Stimulated activated naive CD8-positive, alpha-beta T cell treated with anti-CD3 and anti-CD28 coated beads, Interleukin-15, amount 100 ng/mL, for 72 hours (primary cell): Measurements from ENCODE around the gene ERBB4.

Source experiments
- ATAC-seq: fragments of 150-1000 bp; cut with Tn5 transposase; 2 replicates; pipeline ENCODE4 v1.10.0; 2021; ENCODE audit warnings: mild to moderate bottlenecking, moderate library complexity
- DNase-seq, 2 donors: peaks; one replicate each; pipeline ENCODE4 v3.0.0; 2021 to 2022
- H3K27ac Mint-ChIP-seq, 2 donors: one replicate each; pipeline ENCODE4 v1.8.0; 2022; ENCODE audit warnings: mild to moderate bottlenecking in 2 of 2, mixed read lengths in 2 of 2, moderate library complexity in 2 of 2
- H3K27me3 Mint-ChIP-seq: one replicate; pipeline ENCODE4 v1.8.0; 2022; ENCODE audit warnings: mixed read lengths
- H3K4me1 Mint-ChIP-seq: one replicate; pipeline ENCODE4 v1.8.0; 2022; ENCODE audit warnings: mild to moderate bottlenecking, mixed read lengths
- H3K4me3 Mint-ChIP-seq, 2 donors: one replicate each; pipeline ENCODE4 v1.8.0; 2022; ENCODE audit warnings: mild to moderate bottlenecking in 2 of 2, mixed read lengths in 2 of 2, moderate library complexity in 1 of 2
- H3K9me3 Mint-ChIP-seq, 2 donors: one replicate each; pipeline ENCODE4 v1.8.0; 2022; ENCODE audit warnings: mixed read lengths in 2 of 2

ERBB4 gene

DNA sequence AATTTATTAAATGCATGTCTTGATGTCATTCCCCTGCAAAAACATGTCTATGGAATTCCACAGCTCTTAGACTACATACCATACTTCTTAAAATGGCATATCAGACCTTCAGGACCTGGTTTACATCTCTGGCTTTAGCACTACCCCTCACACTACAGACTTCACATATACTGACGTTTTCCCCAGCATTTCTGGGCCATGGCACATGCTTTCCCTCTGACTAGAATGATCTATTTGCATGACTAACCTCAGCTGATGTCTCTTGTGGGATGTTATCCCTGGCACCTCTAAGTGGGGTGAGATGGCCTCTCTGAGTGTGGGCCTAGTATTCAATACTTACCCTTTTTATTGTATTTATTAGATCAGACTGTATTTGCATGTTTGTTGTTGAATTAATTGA lies 381.6 kb downstream of the ERBB4 start:
- no peaks in the 10 kb centered on the region for H3K9me3 Mint-ChIP-seq
- DNase-seq (no peak), ATAC-seq (no peak)
- H3K27me3 Mint-ChIP-seq, result no peaks in the 10 kb centered on the region
- H3K4me3 Mint-ChIP-seq, result no peak overlapping the region
- H3K27ac Mint-ChIP-seq, result no peak overlapping the region
- no peaks in the 10 kb centered on the region for H3K4me1 Mint-ChIP-seq

DNA sequence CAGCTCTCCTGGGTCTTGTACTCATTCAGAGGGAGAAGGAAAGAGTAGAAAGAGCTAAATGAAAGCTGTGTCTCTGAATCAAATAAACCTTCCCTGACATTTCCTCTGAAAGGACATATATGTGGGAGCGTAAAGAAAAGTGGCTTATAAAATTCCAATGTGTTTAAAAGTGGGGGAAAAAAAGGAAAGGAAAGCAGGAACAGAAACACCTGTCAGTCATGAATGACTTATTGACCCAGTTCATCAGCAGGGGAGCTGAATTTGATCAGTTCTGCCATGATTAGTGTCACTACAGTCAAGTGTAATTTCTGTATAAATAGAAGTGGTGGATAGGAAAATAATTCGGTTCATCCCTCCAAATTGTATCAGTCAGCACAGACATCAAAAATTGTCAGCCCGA lies 382.5 kb downstream of the ERBB4 start:
- no peaks in the 10 kb centered on the region for H3K9me3 Mint-ChIP-seq
- no peaks in the 10 kb centered on the region for H3K27me3 Mint-ChIP-seq
- DNase-seq, result no peak
- H3K4me1 Mint-ChIP-seq, result no peaks in the 10 kb centered on the region
- no peak for ATAC-seq
- H3K4me3 Mint-ChIP-seq, result no peak overlapping the region
- H3K27ac Mint-ChIP-seq, result no peak overlapping the region

DNA sequence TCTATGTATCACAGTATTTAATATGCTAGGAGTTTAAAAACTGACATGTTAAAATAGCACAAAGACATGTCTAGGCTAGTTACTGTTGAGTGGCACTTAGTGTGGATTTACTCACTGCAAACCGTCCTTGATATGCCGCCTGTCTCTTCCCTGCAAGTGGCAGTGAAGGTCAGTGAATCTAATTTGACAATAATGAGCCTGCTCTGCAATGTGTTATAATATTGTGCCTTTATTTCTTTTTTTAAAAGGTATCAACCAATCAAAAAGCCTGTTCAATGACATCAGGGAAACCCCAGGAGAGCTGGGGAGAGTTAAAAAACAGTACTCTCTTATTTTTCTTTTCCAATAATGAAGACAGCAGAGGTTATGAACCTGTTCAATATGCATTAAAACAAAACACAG lies 384.1 kb downstream of the ERBB4 start:
- no peak for DNase-seq

DNA sequence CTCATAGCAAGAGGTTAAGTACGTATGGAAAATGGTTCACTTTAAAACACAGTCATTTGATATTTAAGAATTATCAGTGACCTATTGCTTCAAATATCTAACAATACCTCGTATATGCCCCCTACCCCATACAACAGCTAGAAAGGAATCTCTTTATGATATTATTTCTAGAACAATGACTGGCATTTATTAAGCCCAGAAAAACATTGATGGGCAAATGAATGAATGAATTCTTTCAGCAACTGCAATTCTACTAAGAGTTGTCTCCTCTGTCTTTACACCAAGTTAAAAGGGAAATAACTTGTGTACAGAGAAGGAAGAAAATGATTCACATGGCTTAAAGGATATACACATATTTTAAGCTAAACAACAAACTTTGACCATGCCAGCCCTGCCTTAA lies 384.7 kb downstream of the ERBB4 start:
- H3K4me3 Mint-ChIP-seq, result no peak overlapping the region
- H3K27ac Mint-ChIP-seq, result no peak overlapping the region
- ATAC-seq (no peak), DNase-seq (no peak)
- peaks cover 0 to 5% of the 10 kb centered on the region in 2 donors for H3K9me3 Mint-ChIP-seq
- no peaks in the 10 kb centered on the region for H3K4me1 Mint-ChIP-seq
- H3K27me3 Mint-ChIP-seq, result no peaks in the 10 kb centered on the region

More for the DNA sequence above, 384.1 kb downstream of the ERBB4 start:
- H3K4me3 Mint-ChIP-seq, result no peak overlapping the region
- peaks cover 0 to 5% of the 10 kb centered on the region in 2 donors for H3K9me3 Mint-ChIP-seq
- no peaks in the 10 kb centered on the region for H3K27me3 Mint-ChIP-seq
- no peak overlapping the region for H3K27ac Mint-ChIP-seq
- no peak for ATAC-seq
- H3K4me1 Mint-ChIP-seq, result no peaks in the 10 kb centered on the region

DNA sequence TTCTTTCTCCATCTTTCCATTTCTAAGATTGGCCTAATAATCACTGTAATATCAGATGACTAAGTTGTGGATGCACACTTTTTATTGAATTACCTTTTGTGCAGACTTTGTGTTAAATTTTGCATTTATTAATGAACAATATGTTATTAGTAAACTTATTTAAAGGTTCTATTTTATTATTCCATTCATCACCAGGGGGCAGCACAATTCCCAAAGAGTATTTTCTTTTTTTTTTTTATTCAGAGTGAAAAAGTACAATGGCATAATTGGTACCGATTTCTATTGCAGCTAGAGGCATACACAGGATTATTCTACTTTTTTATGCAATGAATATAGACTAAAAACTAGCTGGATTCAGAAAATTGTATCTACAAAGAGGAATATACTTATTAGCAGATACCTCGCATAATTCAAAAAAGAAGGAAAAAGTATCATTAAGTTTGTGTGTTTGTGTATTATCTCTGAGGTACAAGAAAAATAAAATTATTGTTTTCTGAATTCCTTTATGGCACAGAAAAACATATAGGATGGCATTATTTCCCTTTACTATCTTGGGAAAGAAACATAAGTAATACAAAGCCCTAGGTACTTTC lies 390.6 kb downstream of the ERBB4 start:
- DNase-seq (no peak), ATAC-seq (no peak)
- H3K9me3 Mint-ChIP-seq, result peaks cover 0 to 5% of the 10 kb centered on the region in 2 donors
- no peak overlapping the region for H3K4me3 Mint-ChIP-seq
- no peaks in the 10 kb centered on the region for H3K4me1 Mint-ChIP-seq
- no peaks in the 10 kb centered on the region for H3K27me3 Mint-ChIP-seq
- H3K27ac Mint-ChIP-seq, result no peak overlapping the region

DNA sequence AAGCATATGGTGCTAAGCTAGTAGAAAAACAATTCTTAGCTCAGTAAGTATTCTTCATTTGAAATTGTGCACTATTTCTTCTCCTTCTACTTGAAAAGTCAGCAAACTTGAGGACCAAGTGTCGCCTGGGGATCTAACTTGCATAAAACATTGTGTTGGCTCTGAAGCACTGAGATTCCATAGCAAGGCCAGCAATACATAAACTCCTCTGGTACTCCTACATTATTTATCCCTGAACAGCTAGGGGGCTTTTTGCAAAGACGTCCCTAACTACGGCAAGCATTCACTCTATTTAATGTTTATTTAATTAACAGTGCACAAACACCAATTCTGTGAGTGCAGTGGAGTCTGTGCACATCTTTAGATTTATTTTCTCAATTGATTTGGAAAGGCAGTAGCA lies 392.2 kb downstream of the ERBB4 start:
- DNase-seq (no peak), ATAC-seq (no peak)
- H3K27me3 Mint-ChIP-seq, result no peaks in the 10 kb centered on the region
- H3K9me3 Mint-ChIP-seq, result peaks cover 0 to 5% of the 10 kb centered on the region in 2 donors
- no peak overlapping the region for H3K4me3 Mint-ChIP-seq
- no peak overlapping the region for H3K27ac Mint-ChIP-seq
- H3K4me1 Mint-ChIP-seq, result no peaks in the 10 kb centered on the region

DNA sequence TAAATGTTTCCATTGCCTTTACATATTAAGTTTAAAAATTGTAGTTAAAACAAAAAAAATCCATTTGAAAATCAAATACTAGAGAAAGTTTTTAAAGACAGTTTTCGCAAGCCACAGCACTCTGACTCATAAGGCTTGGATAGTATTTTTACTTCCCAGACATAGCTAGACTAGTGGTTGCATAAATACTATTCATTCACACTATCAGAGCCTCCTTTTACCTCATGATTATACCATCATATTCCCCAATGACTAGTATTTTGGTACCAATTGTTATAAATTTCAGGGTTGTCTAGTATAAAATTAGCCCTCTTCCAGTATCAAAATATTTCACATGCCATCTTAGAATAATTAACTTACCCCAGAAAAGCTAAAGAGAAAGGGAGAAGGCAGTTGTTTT lies 393.5 kb downstream of the ERBB4 start:
- Mint-ChIP-seq H3K4me1 (no peaks in the 10 kb centered on the region), H3K4me3 (no peak overlapping the region), H3K27me3 (no peaks in the 10 kb centered on the region), H3K27ac (no peak overlapping the region), H3K9me3 (no peaks in the 10 kb centered on the region)
- DNase-seq (no peak), ATAC-seq (no peak)

DNA sequence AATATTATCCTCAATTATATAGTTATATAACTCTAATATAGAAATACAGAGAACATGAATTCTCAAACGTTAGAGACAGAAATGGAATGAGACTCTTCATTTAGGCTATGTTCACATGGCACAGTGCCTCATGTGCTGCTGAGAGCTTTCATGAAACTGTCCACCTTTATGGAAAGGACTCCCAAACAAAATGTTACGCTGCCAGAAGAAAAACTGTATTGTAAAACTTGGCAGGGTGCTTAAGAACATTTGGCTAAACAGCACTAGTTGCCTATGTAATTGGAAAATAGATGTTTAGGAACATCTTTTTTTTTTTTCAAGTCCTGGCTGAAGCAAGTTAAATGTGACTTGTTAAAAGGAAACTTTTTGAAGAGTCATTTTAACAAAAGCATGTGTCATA lies 396.0 kb downstream of the ERBB4 start:
- Mint-ChIP-seq H3K4me1 (no peaks in the 10 kb centered on the region), H3K27me3 (no peaks in the 10 kb centered on the region), H3K27ac (no peak overlapping the region), H3K9me3 (no peaks in the 10 kb centered on the region), H3K4me3 (no peak overlapping the region)
- ATAC-seq, result no peak
- DNase-seq, result no peak

DNA sequence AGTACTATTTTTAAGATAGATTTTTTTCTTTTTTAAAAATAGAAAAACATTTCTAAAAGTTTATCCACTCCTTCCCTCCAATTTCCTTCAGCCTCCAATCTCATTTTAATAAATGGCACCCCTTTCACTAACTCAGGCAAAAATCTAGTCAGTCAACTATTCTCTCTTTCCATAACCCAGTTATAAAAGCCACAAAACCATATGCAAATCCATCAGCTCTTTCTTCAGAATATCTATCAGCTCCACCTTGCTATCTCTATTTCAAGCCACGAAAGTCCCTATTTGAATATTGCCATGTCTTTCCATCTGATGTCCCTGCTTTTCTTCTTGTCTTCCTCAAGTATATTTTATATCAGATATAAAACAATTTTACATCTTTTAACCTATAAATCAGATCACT lies 397.1 kb downstream of the ERBB4 start:
- ATAC-seq (no peak), DNase-seq (no peak)
- H3K27me3 Mint-ChIP-seq, result no peaks in the 10 kb centered on the region
- no peaks in the 10 kb centered on the region for H3K4me1 Mint-ChIP-seq
- H3K9me3 Mint-ChIP-seq, result no peaks in the 10 kb centered on the region
- no peak overlapping the region for H3K27ac Mint-ChIP-seq
- H3K4me3 Mint-ChIP-seq, result no peak overlapping the region

DNA sequence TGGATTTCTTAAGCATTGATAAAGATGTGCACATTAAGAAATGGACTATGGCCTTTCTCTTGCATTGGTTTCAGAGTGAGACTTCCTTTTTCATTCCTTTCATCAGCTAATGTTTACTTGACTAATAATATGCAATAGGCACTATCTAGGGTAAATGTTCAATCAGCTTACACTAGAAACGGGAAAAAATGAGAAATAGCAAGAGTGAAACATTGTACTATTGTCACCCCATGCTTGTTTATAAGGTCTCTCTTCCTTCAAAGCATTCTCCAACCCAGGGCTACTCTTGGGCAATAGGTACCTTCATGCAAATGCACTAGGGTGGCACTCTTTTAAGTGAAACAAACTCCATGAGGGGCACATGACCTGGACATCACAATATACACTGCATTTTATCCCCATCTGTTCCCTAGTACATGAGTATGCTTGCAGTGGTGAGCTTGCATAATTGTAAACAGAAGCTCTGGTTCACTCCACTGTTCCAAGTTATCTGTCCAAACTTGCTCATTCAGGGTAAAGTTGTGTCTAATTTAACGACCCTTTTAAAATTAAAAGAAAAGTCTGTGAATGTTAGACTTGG lies 402.3 kb downstream of the ERBB4 start:
- Mint-ChIP-seq H3K9me3 (no peaks in the 10 kb centered on the region), H3K27me3 (no peaks in the 10 kb centered on the region), H3K4me1 (no peaks in the 10 kb centered on the region), H3K4me3 (no peak overlapping the region), H3K27ac (no peak overlapping the region)
- ATAC-seq (no peak), DNase-seq (no peak)

DNA sequence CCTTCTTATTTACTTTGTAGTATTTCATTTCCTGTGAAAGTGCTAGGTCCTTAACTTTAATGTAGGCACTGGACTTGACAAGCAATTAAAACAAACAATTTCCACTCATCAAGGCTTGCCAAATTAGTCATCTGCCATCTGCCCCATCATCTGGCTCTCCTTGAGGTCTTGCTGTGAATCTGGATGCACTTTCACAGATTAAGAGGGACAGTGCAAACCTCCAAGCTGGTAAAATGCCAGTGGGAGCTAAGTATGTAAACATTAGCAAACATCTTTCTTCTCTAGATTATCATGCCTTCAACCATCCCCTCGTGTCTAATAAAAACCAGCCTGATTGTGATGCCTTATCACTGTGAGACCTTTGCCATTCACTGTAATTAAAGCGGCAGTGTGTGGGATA lies 402.9 kb downstream of the ERBB4 start:
- H3K9me3 Mint-ChIP-seq, result no peaks in the 10 kb centered on the region
- no peak overlapping the region for H3K4me3 Mint-ChIP-seq
- no peak overlapping the region for H3K27ac Mint-ChIP-seq
- no peaks in the 10 kb centered on the region for H3K4me1 Mint-ChIP-seq
- no peaks in the 10 kb centered on the region for H3K27me3 Mint-ChIP-seq
- ATAC-seq (no peak), DNase-seq (no peak)

DNA sequence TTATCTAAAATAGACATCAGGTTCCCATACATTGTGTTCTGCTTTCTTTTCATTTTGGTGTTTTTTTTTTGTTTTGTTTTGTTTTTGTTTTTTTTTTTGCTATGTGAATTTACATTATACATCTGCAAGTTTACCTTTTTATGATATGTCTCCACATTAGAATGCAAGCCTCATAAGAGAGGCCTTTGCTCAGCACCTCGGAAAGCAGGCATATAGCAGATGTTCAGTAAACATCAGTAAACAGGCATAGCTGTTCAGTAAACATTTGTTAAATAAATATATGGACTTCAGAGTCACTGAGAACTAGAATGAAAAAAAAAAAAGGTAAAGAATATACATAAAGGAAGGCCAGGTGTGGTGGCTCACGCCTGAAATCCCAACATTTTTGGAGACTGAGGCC lies 405.3 kb downstream of the ERBB4 start:
- ATAC-seq (no peak), DNase-seq (no peak)
- no peaks in the 10 kb centered on the region for H3K4me1 Mint-ChIP-seq
- no peaks in the 10 kb centered on the region for H3K27me3 Mint-ChIP-seq
- no peak overlapping the region for H3K27ac Mint-ChIP-seq
- H3K9me3 Mint-ChIP-seq, result no peaks in the 10 kb centered on the region
- H3K4me3 Mint-ChIP-seq, result no peak overlapping the region

DNA sequence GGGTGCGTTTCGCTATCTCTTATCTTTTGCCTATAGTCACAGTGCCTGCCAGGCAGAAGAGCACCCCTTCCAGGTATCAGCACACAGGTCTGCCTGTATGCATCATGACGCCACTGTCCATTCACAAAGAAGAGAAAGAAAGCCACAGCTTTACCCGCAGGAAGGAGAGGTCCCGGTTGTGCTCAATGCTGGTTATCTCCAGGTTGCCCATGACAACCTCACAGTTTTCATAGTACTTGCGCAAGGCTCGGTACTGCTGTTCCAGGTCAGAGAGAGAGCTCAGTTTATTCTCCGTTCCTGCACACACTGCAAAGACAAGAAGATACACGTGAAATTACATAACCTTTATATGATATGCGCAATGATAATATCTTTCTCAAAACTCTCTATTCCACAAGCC lies 414.0 kb downstream of the ERBB4 start:
- ATAC-seq, result no peak
- Mint-ChIP-seq H3K4me1 (no peaks in the 10 kb centered on the region), H3K27ac (no peak overlapping the region)

DNA sequence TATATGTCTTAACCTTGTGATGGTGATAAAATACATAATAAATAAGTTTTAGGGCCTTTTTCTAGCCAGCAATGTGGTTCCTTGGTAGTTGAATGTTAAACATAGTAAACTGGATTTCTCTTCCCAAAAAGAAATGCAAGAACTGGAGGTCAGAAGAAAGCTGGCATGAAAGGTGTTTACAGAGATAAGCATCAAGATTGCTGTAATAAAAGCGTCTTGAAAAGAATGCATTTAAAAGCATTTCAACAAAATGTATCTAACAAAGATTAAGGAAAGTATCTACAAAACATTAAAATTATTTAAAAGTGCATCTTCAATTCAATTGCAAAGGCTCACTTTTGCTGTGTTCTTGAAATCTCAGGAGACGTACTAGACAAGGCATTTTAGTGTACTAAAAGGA lies 419.0 kb downstream of the ERBB4 start:
- no peak overlapping the region for H3K4me3 Mint-ChIP-seq
- ATAC-seq, result no peak

More for the DNA sequence above, 414.0 kb downstream of the ERBB4 start:
- DNase-seq, result no peak
- no peaks in the 10 kb centered on the region for H3K27me3 Mint-ChIP-seq
- H3K9me3 Mint-ChIP-seq, result peaks cover 0 to 6% of the 10 kb centered on the region in 2 donors
- H3K4me3 Mint-ChIP-seq, result no peak overlapping the region

DNA sequence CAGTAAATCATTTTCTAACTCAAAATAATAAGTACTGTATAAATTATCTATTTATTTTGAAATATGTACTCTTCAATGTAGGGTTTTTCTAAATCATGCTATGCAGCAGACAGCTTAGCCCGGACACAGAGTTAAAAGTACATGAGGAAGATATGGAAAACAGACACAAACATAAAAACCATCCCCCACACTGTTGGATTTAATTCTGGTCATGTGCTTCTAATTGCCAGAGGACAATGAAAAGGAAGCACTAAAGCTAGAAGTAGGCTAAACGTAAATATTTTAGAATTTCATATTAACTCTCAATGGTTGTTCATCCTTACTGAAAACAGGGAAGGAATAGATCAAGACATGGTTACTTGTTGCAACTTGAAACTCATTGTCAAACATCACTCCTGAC lies 420.7 kb downstream of the ERBB4 start:
- H3K4me1 Mint-ChIP-seq, result no peaks in the 10 kb centered on the region

More for the DNA sequence above, 419.0 kb downstream of the ERBB4 start:
- DNase-seq, result no peak
- no peaks in the 10 kb centered on the region for H3K4me1 Mint-ChIP-seq
- no peak overlapping the region for H3K27ac Mint-ChIP-seq
- no peaks in the 10 kb centered on the region for H3K27me3 Mint-ChIP-seq
- peaks cover 0 to 3% of the 10 kb centered on the region in 2 donors for H3K9me3 Mint-ChIP-seq

DNA sequence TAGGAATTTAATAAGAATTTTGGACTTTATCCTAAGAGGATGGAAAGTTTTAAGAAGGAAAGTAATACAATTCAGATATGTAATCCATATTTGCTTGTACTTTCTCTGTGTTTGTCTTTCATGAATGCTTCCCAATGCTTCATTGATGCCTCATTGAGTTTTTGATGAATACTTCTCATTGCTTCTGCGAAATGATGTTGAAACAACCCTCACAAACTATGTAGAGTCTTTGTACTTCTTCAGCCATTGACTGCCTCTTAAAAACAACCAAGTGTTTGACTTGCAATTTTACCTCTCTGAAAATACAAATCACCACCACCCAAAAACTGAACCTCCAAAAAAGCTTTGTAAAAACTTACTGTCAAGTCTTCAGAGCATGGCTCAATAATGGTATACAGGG lies 424.1 kb downstream of the ERBB4 start:
- no peaks in the 10 kb centered on the region for H3K4me1 Mint-ChIP-seq
- no peak for ATAC-seq
- peaks cover 0 to 5% of the 10 kb centered on the region in 2 donors for H3K9me3 Mint-ChIP-seq
- H3K27ac Mint-ChIP-seq, result no peak overlapping the region
- no peaks in the 10 kb centered on the region for H3K27me3 Mint-ChIP-seq
- no peak overlapping the region for H3K4me3 Mint-ChIP-seq
- DNase-seq, result no peak

More for the DNA sequence above, 420.7 kb downstream of the ERBB4 start:
- H3K4me3 Mint-ChIP-seq, result no peak overlapping the region
- ATAC-seq (no peak), DNase-seq (no peak)
- no peaks in the 10 kb centered on the region for H3K27me3 Mint-ChIP-seq
- no peak overlapping the region for H3K27ac Mint-ChIP-seq
- H3K9me3 Mint-ChIP-seq, result peaks cover 0 to 2% of the 10 kb centered on the region in 2 donors

DNA sequence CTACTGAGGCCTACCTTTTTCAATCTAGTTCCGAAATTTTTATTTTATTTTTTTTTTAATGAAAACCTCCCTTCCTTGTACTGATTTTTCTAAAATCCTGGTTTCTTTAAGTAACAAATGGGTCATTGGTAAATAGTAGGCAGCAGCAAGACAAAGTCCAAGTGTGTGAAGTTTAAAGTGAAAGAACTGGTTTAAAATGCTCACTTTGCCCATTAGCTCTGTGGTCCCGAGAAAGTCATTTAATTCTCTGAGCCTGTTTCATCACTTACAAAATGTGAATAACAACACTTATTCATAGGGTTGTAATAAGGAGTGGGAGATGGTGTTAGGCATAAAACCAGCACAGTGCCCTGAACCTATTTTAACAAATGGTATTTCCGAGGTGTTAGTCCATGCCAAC lies 426.2 kb downstream of the ERBB4 start:
- Mint-ChIP-seq H3K27me3 (no peaks in the 10 kb centered on the region), H3K9me3 (peaks cover 0 to 5% of the 10 kb centered on the region in 2 donors), H3K4me1 (no peaks in the 10 kb centered on the region), H3K27ac (no peak overlapping the region), H3K4me3 (no peak overlapping the region)
- DNase-seq (no peak), ATAC-seq (no peak)
